Neural crest cell (in vitro differentiated cells): ENCODE measurements around the gene C2CD3. TPM values are rescaled to one million over a fixed set of nuclear protein-coding genes. Genes with fewer than 3 reads are reported as not detected.

ENCODE experiments used
- DNase-seq: peaks from one replicate; pipeline ENCODE4 v3.0.0; 2021; ENCODE audit warnings: low read depth, mixed read lengths, low spot score
- H3K27ac Mint-ChIP-seq: one replicate; pipeline ENCODE4 v1.8.0; 2021; ENCODE audit warnings: mild to moderate bottlenecking, mixed read lengths; ENCODE audit not compliant: unreplicated experiment
- H3K27me3 Mint-ChIP-seq: 2 replicates; pipeline ENCODE4 v1.8.0; 2021; ENCODE audit warnings: low read depth, mild to moderate bottlenecking, mixed read lengths
- H3K36me3 Mint-ChIP-seq: 2 replicates; pipeline ENCODE4 v1.8.0; 2021; ENCODE audit warnings: low read depth, mild to moderate bottlenecking, mixed read lengths
- H3K4me1 Mint-ChIP-seq: 2 replicates; pipeline ENCODE4 v1.8.0; 2021; ENCODE audit warnings: mixed read lengths
- H3K4me3 Mint-ChIP-seq: one replicate; pipeline ENCODE4 v1.8.0; 2021; ENCODE audit warnings: mild to moderate bottlenecking, mixed read lengths
- H3K9me3 Mint-ChIP-seq: 2 replicates; pipeline ENCODE4 v1.8.0; 2021; ENCODE audit warnings: mixed read lengths
- total RNA-seq: library from RNA; stranded (reverse); gene quantifications from 2 replicates; pipeline ENCODE4 v1.2.1, GENCODE V29; 2021
- TF ChIP-seq, protein P1 (sequence below): fragments of 200-600 bp; sonication (generic); conservative IDR thresholded peaks from 2 replicates; pipeline ENCODE4 v1.5.0; 2021; ENCODE audit warnings: antibody characterized with exemption, mild to moderate bottlenecking

The C2CD3 gene
- total RNA-seq, 1 donor from 2014 or later, result 41.9 TPM

GRCh38 chr11:74116719-74117118 is 54.1 kb downstream of the C2CD3 start:
- no peak overlapping the region for H3K27ac Mint-ChIP-seq
- H3K9me3 Mint-ChIP-seq, result peaks cover 15% of the 10 kb centered on the region
- no peaks in the 10 kb centered on the region for H3K27me3 Mint-ChIP-seq
- peaks cover 61% of the 10 kb centered on the region for H3K36me3 Mint-ChIP-seq
- H3K4me3 Mint-ChIP-seq, result no peak overlapping the region
- DNase-seq, result no peak
- TF ChIP-seq, protein P1, sequence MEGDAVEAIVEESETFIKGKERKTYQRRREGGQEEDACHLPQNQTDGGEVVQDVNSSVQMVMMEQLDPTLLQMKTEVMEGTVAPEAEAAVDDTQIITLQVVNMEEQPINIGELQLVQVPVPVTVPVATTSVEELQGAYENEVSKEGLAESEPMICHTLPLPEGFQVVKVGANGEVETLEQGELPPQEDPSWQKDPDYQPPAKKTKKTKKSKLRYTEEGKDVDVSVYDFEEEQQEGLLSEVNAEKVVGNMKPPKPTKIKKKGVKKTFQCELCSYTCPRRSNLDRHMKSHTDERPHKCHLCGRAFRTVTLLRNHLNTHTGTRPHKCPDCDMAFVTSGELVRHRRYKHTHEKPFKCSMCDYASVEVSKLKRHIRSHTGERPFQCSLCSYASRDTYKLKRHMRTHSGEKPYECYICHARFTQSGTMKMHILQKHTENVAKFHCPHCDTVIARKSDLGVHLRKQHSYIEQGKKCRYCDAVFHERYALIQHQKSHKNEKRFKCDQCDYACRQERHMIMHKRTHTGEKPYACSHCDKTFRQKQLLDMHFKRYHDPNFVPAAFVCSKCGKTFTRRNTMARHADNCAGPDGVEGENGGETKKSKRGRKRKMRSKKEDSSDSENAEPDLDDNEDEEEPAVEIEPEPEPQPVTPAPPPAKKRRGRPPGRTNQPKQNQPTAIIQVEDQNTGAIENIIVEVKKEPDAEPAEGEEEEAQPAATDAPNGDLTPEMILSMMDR, result no peak
- H3K4me1 Mint-ChIP-seq, result no peaks in the 10 kb centered on the region

DNA sequence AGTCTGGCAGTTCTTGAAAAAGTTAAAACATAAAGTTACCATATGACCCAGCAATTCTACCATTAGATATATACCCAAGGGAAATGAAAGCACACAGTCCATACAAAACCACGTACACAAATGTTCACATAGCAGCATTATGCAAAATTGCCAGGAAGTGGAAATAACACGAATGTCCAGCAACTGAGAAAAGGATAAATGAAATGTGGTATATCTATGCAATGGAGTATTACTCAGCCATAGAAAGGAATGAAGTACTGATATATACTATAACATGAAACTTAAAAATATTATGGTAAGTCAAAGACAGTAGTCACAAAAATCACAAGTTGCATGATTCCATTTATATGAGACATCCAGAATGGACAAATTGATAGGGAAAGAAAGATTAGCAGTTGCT is 57.9 kb downstream of the C2CD3 start:
- H3K4me3 Mint-ChIP-seq, result no peak overlapping the region
- H3K27ac Mint-ChIP-seq, result no peak overlapping the region
- TF ChIP-seq, protein P1, result no peak
- DNase-seq, result no peak
- no peaks in the 10 kb centered on the region for H3K27me3 Mint-ChIP-seq
- H3K4me1 Mint-ChIP-seq, result no peaks in the 10 kb centered on the region
- H3K36me3 Mint-ChIP-seq, result peaks cover 57% of the 10 kb centered on the region
- H3K9me3 Mint-ChIP-seq, result peaks cover 15% of the 10 kb centered on the region

DNA sequence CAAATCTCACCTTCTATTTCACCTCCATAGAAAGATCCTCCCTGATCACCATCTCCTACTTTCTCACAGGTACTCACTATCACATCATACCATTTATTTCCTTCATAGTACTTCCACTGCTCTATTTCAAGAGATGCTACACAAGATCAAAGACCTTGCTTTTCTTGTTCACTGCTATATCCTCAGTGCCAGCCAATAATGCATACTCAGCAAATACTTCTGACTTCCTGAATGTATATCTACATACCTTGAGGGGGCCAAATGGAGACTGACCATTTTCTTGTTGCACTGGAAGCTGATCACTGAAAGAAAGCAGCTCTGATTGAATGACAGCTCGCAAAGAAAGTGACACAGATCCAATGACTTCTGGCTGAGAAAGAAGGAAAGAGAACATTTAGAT is 64.7 kb downstream of the C2CD3 start:
- Mint-ChIP-seq H3K9me3 (no peaks in the 10 kb centered on the region), H3K4me1 (no peaks in the 10 kb centered on the region), H3K36me3 (peaks cover 25% of the 10 kb centered on the region), H3K4me3 (no peak overlapping the region), H3K27ac (no peak overlapping the region), H3K27me3 (no peaks in the 10 kb centered on the region)
- TF ChIP-seq, protein P1, result no peak
- DNase-seq, result no peak

DNA sequence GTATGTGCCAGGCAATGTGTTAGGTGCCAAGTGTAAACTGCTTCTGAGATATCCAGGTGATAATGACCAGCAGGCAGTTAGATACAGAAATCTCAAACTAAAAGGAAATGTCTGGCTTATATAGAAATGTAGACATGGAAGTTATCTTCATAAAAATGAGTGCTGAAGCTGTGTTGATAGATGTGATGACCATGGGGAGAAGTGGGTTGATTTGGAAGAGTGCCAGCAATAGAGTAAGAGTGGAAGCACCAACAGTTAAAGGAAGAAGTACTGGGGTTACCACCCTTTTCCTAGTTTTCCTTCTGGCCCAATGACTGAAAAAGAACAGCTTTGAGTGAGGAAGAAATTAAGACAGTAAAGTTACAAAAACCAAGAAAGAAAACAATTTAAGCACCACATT is 68.5 kb downstream of the C2CD3 start:
- TF ChIP-seq, protein P1, result no peak
- DNase-seq, result no peak
- Mint-ChIP-seq H3K4me1 (no peaks in the 10 kb centered on the region), H3K36me3 (peaks cover 20% of the 10 kb centered on the region), H3K27me3 (no peaks in the 10 kb centered on the region), H3K27ac (no peak overlapping the region), H3K9me3 (no peaks in the 10 kb centered on the region), H3K4me3 (no peak overlapping the region)

DNA sequence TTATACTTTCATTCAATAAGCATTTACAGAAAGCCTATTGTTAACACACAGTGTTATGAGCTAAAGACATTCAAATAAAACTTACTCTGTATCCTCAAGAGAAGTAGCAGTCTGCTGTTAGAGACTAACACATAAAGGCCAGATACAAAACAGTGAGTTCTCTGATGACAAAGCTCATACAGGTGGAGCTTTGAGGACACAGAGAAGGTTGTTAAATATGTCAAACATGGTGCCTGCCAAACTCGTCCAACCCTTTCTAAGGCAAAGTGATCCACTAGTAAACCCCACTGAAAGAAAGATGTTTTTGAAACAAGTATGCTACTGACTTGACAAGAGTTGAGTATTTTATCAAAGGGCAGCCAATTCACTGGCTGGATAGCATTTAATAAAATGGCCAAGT is 70.1 kb downstream of the C2CD3 start:
- Mint-ChIP-seq H3K36me3 (peaks cover 13% of the 10 kb centered on the region), H3K4me3 (no peak overlapping the region), H3K9me3 (no peaks in the 10 kb centered on the region), H3K27ac (no peak overlapping the region), H3K27me3 (no peaks in the 10 kb centered on the region), H3K4me1 (no peaks in the 10 kb centered on the region)
- DNase-seq, result no peak
- TF ChIP-seq, protein P1, result no peak

GRCh38 chr11:74100231-74100630 is 70.6 kb downstream of the C2CD3 start:
- TF ChIP-seq, protein P1, result no peak
- H3K9me3 Mint-ChIP-seq, result no peaks in the 10 kb centered on the region
- H3K27me3 Mint-ChIP-seq, result no peaks in the 10 kb centered on the region
- no peaks in the 10 kb centered on the region for H3K4me1 Mint-ChIP-seq
- H3K4me3 Mint-ChIP-seq, result no peak overlapping the region
- H3K27ac Mint-ChIP-seq, result no peak overlapping the region
- DNase-seq, result no peak
- H3K36me3 Mint-ChIP-seq, result peaks cover 11% of the 10 kb centered on the region
